GM06990 (cell line): Measurements from ENCODE around the gene MTHFSD.

Source experiments
- DNase-seq: peaks from one replicate; pipeline ENCODE4 v3.0.0-alpha.2; 2011; ENCODE audit not compliant: insufficient read length; ENCODE audit errors: extremely low read depth
- H3K27me3 ChIP-seq: replicated peaks from 2 replicates; pipeline ENCODE4 v1.6.0; 2011; ENCODE audit warnings: low read length; ENCODE audit not compliant: control insufficient read depth, insufficient read depth
- H3K36me3 ChIP-seq: 2 replicates; pipeline ENCODE4 v1.5.1; 2011; ENCODE audit warnings: low read length; ENCODE audit not compliant: control insufficient read depth, insufficient read depth
- H3K4me3 ChIP-seq: replicated peaks from 2 replicates; pipeline ENCODE4 v1.5.1; 2011; ENCODE audit warnings: low read depth, mild to moderate bottlenecking, control low read depth, low read length
- TF ChIP-seq, protein P1 (sequence below): IDR thresholded peaks from 2 replicates; pipeline ENCODE4 v1.5.1; 2011; ENCODE audit warnings: low read length, control low read depth, mild to moderate bottlenecking, inconsistent platforms; ENCODE audit not compliant: insufficient read depth, poor library complexity, severe bottlenecking

Gene MTHFSD

DNA sequence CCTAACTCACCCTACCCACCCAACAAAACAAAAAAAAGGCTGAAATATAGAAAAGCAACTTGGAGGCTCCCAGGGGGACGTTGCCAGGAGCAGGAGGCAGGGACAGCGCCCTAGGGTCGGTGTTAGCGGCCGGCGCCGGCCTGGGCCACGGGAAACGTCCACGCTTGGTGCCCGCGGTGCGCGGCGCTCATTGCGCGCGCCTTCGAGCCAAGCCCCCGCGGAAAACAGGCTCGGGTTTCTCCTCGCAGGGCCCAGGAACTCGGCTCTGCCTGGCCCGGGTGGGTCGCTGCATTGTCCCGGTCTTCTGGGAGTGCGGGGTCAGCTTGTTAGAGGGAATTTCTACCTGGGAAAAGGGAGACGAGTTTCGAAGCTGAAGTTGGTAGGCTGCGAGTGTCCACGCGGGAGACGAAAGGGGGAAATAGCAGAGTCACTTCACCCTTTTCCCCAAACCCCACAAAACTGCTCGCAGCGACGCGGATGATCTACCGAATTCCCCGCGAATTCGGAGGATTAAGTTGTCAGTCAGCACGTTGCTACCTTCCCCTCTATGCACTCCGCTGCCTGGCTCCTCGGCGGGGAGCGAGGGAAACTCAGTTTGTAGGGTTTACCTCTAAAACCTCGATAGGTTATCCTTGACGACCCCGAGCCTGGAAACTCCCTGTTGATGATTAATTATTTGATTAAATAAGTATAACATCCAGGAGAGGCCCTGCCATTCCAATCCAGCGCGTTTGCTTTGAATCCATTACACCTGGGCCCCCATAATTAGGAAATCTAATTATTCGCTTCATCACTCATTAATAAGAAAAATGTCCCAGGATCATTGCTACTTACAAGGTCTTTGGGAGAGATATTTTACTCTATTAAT, 10.8 kb upstream of the MTHFSD start:
- no peak for DNase-seq
- TF ChIP-seq, protein P1, sequence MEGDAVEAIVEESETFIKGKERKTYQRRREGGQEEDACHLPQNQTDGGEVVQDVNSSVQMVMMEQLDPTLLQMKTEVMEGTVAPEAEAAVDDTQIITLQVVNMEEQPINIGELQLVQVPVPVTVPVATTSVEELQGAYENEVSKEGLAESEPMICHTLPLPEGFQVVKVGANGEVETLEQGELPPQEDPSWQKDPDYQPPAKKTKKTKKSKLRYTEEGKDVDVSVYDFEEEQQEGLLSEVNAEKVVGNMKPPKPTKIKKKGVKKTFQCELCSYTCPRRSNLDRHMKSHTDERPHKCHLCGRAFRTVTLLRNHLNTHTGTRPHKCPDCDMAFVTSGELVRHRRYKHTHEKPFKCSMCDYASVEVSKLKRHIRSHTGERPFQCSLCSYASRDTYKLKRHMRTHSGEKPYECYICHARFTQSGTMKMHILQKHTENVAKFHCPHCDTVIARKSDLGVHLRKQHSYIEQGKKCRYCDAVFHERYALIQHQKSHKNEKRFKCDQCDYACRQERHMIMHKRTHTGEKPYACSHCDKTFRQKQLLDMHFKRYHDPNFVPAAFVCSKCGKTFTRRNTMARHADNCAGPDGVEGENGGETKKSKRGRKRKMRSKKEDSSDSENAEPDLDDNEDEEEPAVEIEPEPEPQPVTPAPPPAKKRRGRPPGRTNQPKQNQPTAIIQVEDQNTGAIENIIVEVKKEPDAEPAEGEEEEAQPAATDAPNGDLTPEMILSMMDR = no peak
- Histone ChIP-seq H3K27me3 (peaks cover 3% of the 10 kb centered on the region), H3K36me3 (no peaks in the 10 kb centered on the region), H3K4me3 (no peak overlapping the region)

DNA sequence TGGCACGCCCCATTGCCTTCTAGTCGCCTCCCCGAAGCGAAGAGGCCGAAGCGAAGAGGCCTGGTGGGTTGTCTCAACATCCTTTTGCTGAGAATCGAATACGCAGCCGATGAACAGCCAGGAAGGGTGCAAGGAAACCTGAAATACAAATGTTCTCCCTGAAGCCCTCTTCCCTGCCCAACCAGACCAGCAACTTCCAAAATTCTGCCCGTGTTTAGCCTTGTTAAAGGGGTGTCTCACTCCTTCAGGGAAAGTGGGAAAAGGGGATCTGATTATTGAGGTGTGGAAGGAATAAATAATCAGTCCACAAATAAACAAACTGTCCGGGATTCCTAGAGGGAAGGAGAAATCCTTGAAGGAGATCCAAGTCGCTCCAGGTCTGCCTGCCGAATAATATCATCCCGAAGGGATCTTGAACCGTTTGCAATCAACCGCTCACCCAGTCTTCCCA, 10.2 kb upstream of the MTHFSD start:
- TF ChIP-seq, protein P1 = no peak
- Histone ChIP-seq H3K27me3 (peaks cover 3% of the 10 kb centered on the region), H3K36me3 (no peaks in the 10 kb centered on the region), H3K4me3 (no peak overlapping the region)
- no peak for DNase-seq

DNA sequence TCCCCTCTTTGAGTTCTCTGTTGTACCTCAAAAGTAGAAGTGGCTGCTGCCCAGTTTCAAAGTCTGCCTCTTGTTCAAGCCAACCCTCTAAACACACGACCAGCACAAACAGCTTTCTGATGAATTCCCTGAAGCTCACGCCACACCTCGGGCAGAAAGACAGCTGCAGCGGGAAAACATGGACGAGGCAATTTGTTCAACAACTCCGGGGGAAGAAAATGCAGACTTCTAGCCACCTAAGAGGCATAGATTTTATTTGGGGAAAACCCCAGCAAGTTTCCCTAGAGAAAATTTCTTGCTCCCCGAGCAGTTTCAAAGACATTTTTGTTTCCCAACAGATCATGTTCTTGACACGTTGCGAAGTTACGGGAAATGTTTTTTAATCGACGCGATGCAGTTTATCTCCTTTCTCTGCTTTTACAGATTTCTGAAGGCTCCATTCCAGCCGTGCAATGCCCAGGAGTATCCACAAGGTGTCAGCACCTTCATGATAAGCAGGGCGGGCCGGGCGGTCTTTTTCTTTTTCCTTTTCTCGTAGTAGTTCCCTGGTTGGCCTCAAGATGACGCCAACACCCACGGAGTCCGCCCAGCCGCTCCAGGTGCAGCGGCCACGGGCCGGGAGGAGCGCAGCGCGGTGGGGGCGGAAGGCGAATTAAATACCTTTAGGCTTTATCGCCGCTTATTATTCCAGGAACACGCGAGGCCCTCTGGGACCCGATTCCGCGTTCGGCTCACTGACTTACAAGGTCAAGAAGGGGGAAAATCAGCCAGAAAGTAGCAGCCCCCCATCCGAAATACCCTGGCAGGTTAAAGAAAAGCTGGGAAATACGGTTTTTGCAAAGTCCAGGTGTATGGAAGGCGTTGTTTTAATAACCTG, 8.7 kb upstream of the MTHFSD start:
- TF ChIP-seq, protein P1 = peak; percentile 100
- peak; percentile 75 for DNase-seq
- H3K36me3 ChIP-seq = no peaks in the 10 kb centered on the region
- H3K27me3 ChIP-seq = peaks cover 2% of the 10 kb centered on the region; the same call in 1 of the 2 replicates
- no peak overlapping the region for H3K4me3 ChIP-seq

DNA sequence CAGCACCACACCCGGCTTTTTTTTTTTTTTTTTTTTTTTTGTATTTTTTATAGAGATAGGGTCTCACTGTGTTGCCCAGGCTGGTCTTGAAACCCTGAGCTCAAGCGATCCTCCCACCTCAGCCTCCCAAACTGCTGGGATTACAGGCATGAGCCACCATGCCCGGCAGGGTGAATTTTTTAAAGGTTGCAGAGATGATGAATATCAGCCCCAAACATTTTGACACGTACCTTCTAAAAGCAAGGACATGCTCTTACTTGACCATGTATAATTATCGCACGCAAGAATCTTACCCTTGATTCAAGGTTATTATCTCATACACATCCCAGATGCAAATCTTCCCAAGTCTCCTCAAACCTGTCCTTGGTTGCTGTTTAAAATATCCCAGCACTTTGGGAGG, 7.3 kb upstream of the MTHFSD start:
- Histone ChIP-seq H3K36me3 (no peaks in the 10 kb centered on the region), H3K4me3 (no peak overlapping the region), H3K27me3 (peaks cover 2% of the 10 kb centered on the region; the same call in 1 of the 2 replicates)
- TF ChIP-seq, protein P1 = no peak
- no peak for DNase-seq

DNA sequence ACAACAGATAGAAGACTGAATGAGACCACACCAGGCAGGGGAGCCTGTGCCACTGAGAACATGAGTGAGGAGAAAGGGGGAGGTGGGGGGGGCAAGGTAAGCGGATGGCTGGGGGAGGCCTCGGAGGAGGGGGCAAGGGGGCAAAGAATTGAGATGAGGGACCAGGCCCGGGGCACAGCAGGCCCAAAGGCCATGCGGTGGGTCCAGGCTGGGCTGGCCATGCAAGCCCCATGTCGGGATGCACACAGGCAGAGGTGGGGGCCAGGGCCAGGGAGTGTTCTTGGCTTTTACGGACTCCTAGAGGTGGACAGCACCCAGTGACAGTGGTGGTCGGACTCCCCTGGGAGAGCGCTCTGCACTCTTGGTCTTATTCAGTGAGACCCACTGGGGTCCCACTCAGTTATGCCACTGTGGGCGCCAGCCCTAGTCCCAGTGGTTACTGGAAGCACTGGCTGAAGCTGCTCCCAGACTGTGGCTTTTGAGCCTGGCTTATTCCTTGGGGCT, 4.8 kb upstream of the MTHFSD start:
- Histone ChIP-seq H3K4me3 (no peak overlapping the region), H3K36me3 (no peaks in the 10 kb centered on the region), H3K27me3 (0 out of 2 replicates have a peak, but pooled peaks cover 2% of the 10 kb centered on the region)
- DNase-seq = no peak
- TF ChIP-seq, protein P1 = no peak
